Left ventricle myocardium inferior (tissue), 1 donor: ENCODE measurements around the gene MACF1. TPM values are rescaled to one million over a fixed set of nuclear protein-coding genes. Genes with fewer than 3 reads are reported as not detected.

ENCODE experiments used
- DNase-seq: peaks from one replicate; pipeline ENCODE4 v3.0.0-alpha.2; 2020
- H3K27ac ChIP-seq: fragments of 200-600 bp; replicated peaks from 2 replicates; pipeline ENCODE4 v1.8.0; 2021
- H3K27me3 ChIP-seq: fragments of 200-600 bp; 2 replicates; pipeline ENCODE4 v1.8.0; 2021; ENCODE audit warnings: low read depth
- H3K36me3 ChIP-seq: fragments of 200-600 bp; 2 replicates; pipeline ENCODE4 v1.8.0; 2021
- H3K4me1 ChIP-seq: fragments of 200-600 bp; 2 replicates; pipeline ENCODE4 v1.8.0; 2021
- H3K4me3 ChIP-seq: fragments of 200-600 bp; 2 replicates; pipeline ENCODE4 v1.8.0; 2021; ENCODE audit warnings: mild to moderate bottlenecking, moderate library complexity
- H3K9me3 ChIP-seq: fragments of 200-600 bp; replicated peaks from 2 replicates; pipeline ENCODE4 v1.8.0; 2021
- CTCF ChIP-seq: fragments of 200-600 bp; IDR thresholded peaks from 2 replicates; pipeline ENCODE4 v1.8.0; 2021; ENCODE audit warnings: antibody characterized with exemption, mild to moderate bottlenecking, borderline replicate concordance
- intact Hi-C: fragments of 100-400 bp; cut with micrococcal nuclease; formaldehyde crosslinking; loops from one replicate; pipeline ENCODE4 v1.11.0; 2022
- total RNA-seq: library from RNA; stranded (reverse); fragmentation: NEBNext Ultra II Directional; extraction: Animal tissue kit (Norgen Biotek cat#: 25700); gene quantifications from one replicate; pipeline ENCODE4 v1.2.1, GENCODE V29; 2021
- donor health status: DM: no; HTN: yes; CAD: no; lungs with severe emphysema.

MACF1 gene
- total RNA-seq, 1 donor from 2014 or later = 181 TPM

DNA sequence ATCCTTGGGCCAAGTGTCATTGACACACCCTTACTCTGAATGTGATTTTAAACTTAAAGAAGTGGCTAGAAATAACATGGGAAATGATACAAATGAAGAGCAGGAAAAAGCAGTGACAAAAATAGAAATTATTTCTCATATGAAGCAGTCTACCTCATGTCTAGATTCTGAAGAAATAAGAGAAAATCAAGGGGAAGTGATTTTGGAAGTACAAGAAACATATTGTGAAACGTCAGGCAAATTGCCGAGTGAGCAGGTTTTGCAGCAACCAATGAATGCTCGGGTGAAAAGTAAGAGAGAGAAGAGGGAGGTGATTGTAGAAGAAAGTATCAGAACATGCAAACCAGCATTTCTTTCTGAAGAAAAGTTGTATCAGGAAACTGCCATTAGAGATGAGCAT lies 130.7 kb downstream of the MACF1 start:
- H3K27me3 ChIP-seq = no peaks in the 10 kb centered on the region
- no peak for DNase-seq
- H3K9me3 ChIP-seq = no peaks in the 10 kb centered on the region
- no peak for TF ChIP-seq CTCF
- no peak overlapping the region for H3K27ac ChIP-seq
- H3K36me3 ChIP-seq = peaks cover 87% of the 10 kb centered on the region
- H3K4me1 ChIP-seq = no peaks in the 10 kb centered on the region
- intact Hi-C loops = no loop called here
- H3K4me3 ChIP-seq = no peak overlapping the region

DNA sequence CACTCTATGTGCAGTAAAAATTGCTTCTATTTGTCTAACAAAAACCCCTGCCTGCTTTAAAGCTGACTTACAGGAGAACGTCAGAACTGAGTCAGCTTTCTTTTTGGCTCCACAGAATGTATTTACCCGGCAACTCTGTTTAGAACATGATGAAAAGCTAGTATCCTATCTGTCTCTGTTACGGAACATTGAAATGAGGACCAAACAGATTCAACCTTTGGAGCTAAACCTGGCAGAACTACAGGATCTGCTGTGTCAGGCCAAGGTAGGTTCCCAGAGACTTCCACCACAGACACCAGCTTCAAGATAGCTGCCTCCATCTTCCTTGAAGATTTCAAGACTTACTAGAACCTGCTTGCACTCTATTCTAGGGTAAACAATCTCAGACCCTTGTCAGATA lies 132.6 kb downstream of the MACF1 start:
- H3K4me3 ChIP-seq = no peak overlapping the region
- intact Hi-C loops = no loop called here
- no peak overlapping the region for H3K27ac ChIP-seq
- H3K36me3 ChIP-seq = peaks cover 87% of the 10 kb centered on the region
- no peak for TF ChIP-seq CTCF
- no peaks in the 10 kb centered on the region for H3K4me1 ChIP-seq
- H3K27me3 ChIP-seq = no peaks in the 10 kb centered on the region
- DNase-seq = no peak
- H3K9me3 ChIP-seq = no peaks in the 10 kb centered on the region

DNA sequence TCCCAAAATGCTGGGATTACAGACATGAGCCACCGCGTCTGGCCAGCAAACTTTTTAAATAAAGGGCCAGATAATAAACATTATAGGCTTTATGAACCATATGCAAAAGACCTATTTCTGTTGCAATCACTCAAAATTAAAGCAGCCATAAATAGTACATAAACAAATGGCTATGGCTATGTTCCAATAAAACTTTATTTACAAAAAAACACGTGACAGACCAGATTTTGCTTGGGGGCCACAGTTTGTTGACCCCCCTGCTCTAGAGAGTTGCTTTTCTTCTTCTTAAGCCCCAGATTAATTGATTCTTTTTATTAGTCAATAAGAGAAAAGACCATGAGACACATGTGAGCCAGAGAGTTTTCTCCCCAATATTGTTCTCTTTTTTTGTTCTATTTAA lies 138.3 kb downstream of the MACF1 start:
- Histone ChIP-seq H3K36me3 (peaks cover 88% of the 10 kb centered on the region), H3K4me3 (no peak overlapping the region), H3K27me3 (no peaks in the 10 kb centered on the region), H3K27ac (no peak overlapping the region), H3K4me1 (no peaks in the 10 kb centered on the region), H3K9me3 (no peaks in the 10 kb centered on the region)
- intact Hi-C loops = no loop called here
- DNase-seq = no peak
- no peak for TF ChIP-seq CTCF

GRCh38 chr1:39344394-39345154 lies 140.1 kb downstream of the MACF1 start:
- no peaks in the 10 kb centered on the region for H3K9me3 ChIP-seq
- TF ChIP-seq CTCF = no peak
- intact Hi-C loops = no loop called here
- peaks cover 6% of the 10 kb centered on the region for H3K4me1 ChIP-seq
- H3K36me3 ChIP-seq = peaks cover 88% of the 10 kb centered on the region
- H3K27ac ChIP-seq = no peak overlapping the region
- H3K4me3 ChIP-seq = no peak overlapping the region
- no peak for DNase-seq
- no peaks in the 10 kb centered on the region for H3K27me3 ChIP-seq

GRCh38 chr1:39346872-39347271 lies 142.4 kb downstream of the MACF1 start:
- DNase-seq = no peak
- intact Hi-C loops = no loop called here
- Histone ChIP-seq H3K27ac (no peak overlapping the region), H3K4me3 (no peak overlapping the region), H3K27me3 (no peaks in the 10 kb centered on the region), H3K9me3 (no peaks in the 10 kb centered on the region), H3K4me1 (peaks cover 6% of the 10 kb centered on the region), H3K36me3 (peaks cover 88% of the 10 kb centered on the region)
- TF ChIP-seq CTCF = no peak
